ENCODE data around the gene WWOX. TPM values are rescaled to one million over a fixed set of nuclear protein-coding genes. Genes with fewer than 3 reads are reported as not detected.

Gene WWOX
- total RNA-seq, 1 donor from 2014 or later, result 19.2 TPM

- intact Hi-C loops (cut with DNase I), result no loop called here
- H3K27me3 ChIP-seq (ENCODE audit: low read depth), result no peaks in the 10 kb centered on the region
- ATAC-seq (no peak), DNase-seq (no peak)
- H3K4me1 ChIP-seq, result no peaks in the 10 kb centered on the region
- H3K4me3 ChIP-seq, result no peak overlapping the region
- TF ChIP-seq CTCF (IDR thresholded peaks at IDR 0.05), result no peak
- H3K9me3 ChIP-seq, result peaks cover 4% of the 10 kb centered on the region
- H3K27ac ChIP-seq, result no peak overlapping the region
- H3K36me3 ChIP-seq, result no peaks in the 10 kb centered on the region
Observed at GRCh38 chr16:78623796-78624195, 524.3 kb downstream of the WWOX start.

GRCh38 chr16:78624366-78624765 lies 524.9 kb downstream of the WWOX start:
- no peak overlapping the region for H3K27ac ChIP-seq
- no peak for TF ChIP-seq CTCF (IDR thresholded peaks at IDR 0.05)
- ATAC-seq, result no peak
- no peaks in the 10 kb centered on the region for H3K27me3 ChIP-seq (ENCODE audit: low read depth)
- no peak overlapping the region for H3K4me3 ChIP-seq
- H3K9me3 ChIP-seq, result peaks cover 4% of the 10 kb centered on the region
- no peaks in the 10 kb centered on the region for H3K4me1 ChIP-seq
- no peaks in the 10 kb centered on the region for H3K36me3 ChIP-seq
- intact Hi-C loops (cut with DNase I), result no loop called here
- no peak for DNase-seq

GRCh38 chr16:78628461-78629045 lies 529.1 kb downstream of the WWOX start:
- intact Hi-C loops (cut with DNase I), result no loop called here
- Histone ChIP-seq H3K27ac (no peak overlapping the region), H3K9me3 (peaks cover 8% of the 10 kb centered on the region), H3K4me1 (no peaks in the 10 kb centered on the region), H3K36me3 (no peaks in the 10 kb centered on the region), H3K27me3 (ENCODE audit: low read depth) (no peaks in the 10 kb centered on the region), H3K4me3 (no peak overlapping the region)
- no peak for TF ChIP-seq CTCF (IDR thresholded peaks at IDR 0.05)
- ATAC-seq (no peak), DNase-seq (no peak)

GRCh38 chr16:78629173-78629572 lies 529.7 kb downstream of the WWOX start:
- TF ChIP-seq CTCF (IDR thresholded peaks at IDR 0.05), result no peak
- intact Hi-C loops (cut with DNase I), result no loop called here
- no peak for ATAC-seq
- Histone ChIP-seq H3K9me3 (peaks cover 8% of the 10 kb centered on the region), H3K4me1 (no peaks in the 10 kb centered on the region), H3K36me3 (no peaks in the 10 kb centered on the region), H3K27ac (no peak overlapping the region), H3K27me3 (ENCODE audit: low read depth) (no peaks in the 10 kb centered on the region), H3K4me3 (no peak overlapping the region)
- no peak for DNase-seq

- intact Hi-C loops (cut with DNase I), result no loop called here
- Histone ChIP-seq H3K4me3 (no peak overlapping the region), H3K9me3 (peaks cover 8% of the 10 kb centered on the region), H3K27ac (no peak overlapping the region), H3K36me3 (no peaks in the 10 kb centered on the region), H3K27me3 (ENCODE audit: low read depth) (no peaks in the 10 kb centered on the region), H3K4me1 (no peaks in the 10 kb centered on the region)
- no peak for DNase-seq
- ATAC-seq, result no peak
- TF ChIP-seq CTCF (IDR thresholded peaks at IDR 0.05), result no peak
Observed at GRCh38 chr16:78630102-78630501, 530.6 kb downstream of the WWOX start.

Data from lower lobe of right lung (tissue), 2 donors.